Progenitor cell of endocrine pancreas (in vitro differentiated cells): Measurements from ENCODE around the gene FAM120B. TPM values are rescaled to one million over a fixed set of nuclear protein-coding genes. Genes with fewer than 3 reads are reported as not detected.
A peak's percentile ranks its signal among the peaks of the same experiment; 100 is the strongest.
"Not testable (repeated sequence)": the region's sequence is repeated elsewhere in the genome, so short reads cannot be mapped to it uniquely, and the experiment has no call there.

ENCODE experiments used
- DNase-seq: peaks from one replicate; pipeline ENCODE4 v3.0.0; 2021; ENCODE audit warnings: low spot score; ENCODE audit not compliant: unreplicated experiment
- H3K27ac Mint-ChIP-seq: 2 replicates; pipeline ENCODE4 v1.8.0; 2021; ENCODE audit warnings: mild to moderate bottlenecking, moderate library complexity, mixed read lengths
- H3K27me3 Mint-ChIP-seq: 2 replicates; pipeline ENCODE4 v1.8.0; 2021; ENCODE audit warnings: mixed read lengths
- H3K36me3 Mint-ChIP-seq: 2 replicates; pipeline ENCODE4 v1.8.0; 2022; ENCODE audit warnings: mixed read lengths; ENCODE audit not compliant: insufficient read depth
- H3K4me1 Mint-ChIP-seq: 2 replicates; pipeline ENCODE4 v1.8.0; 2021; ENCODE audit warnings: low read depth, mixed read lengths
- H3K4me3 Mint-ChIP-seq: 2 replicates; pipeline ENCODE4 v1.8.0; 2021; ENCODE audit warnings: low read depth, mild to moderate bottlenecking, moderate library complexity, mixed read lengths
- H3K9me3 Mint-ChIP-seq: 2 replicates; pipeline ENCODE4 v1.8.0; 2021; ENCODE audit warnings: low read depth, mixed read lengths
- CTCF ChIP-seq: fragments of 200-600 bp; sonication (generic); IDR thresholded peaks from one replicate; pipeline ENCODE4 v1.5.0; 2021; ENCODE audit warnings: antibody characterized with exemption, mild to moderate bottlenecking; ENCODE audit not compliant: unreplicated experiment
- total RNA-seq: library from RNA; stranded (reverse); gene quantifications from 2 replicates; pipeline ENCODE4 v1.2.1, GENCODE V29; 2021

FAM120B gene
- total RNA-seq, 1 donor from 2014 or later: 49.3 TPM

- Mint-ChIP-seq H3K27ac (no peak overlapping the region), H3K4me1 (peaks cover 29% of the 10 kb centered on the region), H3K27me3 (peaks cover 3% of the 10 kb centered on the region), H3K4me3 (no peak overlapping the region), H3K36me3 (no peaks in the 10 kb centered on the region), H3K9me3 (no peaks in the 10 kb centered on the region)
- no peak for TF ChIP-seq CTCF
- no peak for DNase-seq
Measured at GRCh38 chr6:170261643-170262488, 44.7 kb upstream of the FAM120B start.

- Mint-ChIP-seq H3K9me3 (no peaks in the 10 kb centered on the region), H3K4me3 (no peak overlapping the region), H3K27ac (no peak overlapping the region), H3K36me3 (no peaks in the 10 kb centered on the region), H3K27me3 (peaks cover 3% of the 10 kb centered on the region), H3K4me1 (peaks cover 29% of the 10 kb centered on the region)
- no peak for TF ChIP-seq CTCF
- no peak for DNase-seq
Measured at GRCh38 chr6:170262489-170263088, 44.0 kb upstream of the FAM120B start.

- Mint-ChIP-seq H3K27me3 (peaks cover 3% of the 10 kb centered on the region), H3K36me3 (no peaks in the 10 kb centered on the region), H3K27ac (peak overlapping the region; percentile 79), H3K4me3 (no peak overlapping the region), H3K9me3 (no peaks in the 10 kb centered on the region), H3K4me1 (peaks cover 37% of the 10 kb centered on the region)
- no peak for DNase-seq
- no peak for TF ChIP-seq CTCF
Measured at GRCh38 chr6:170263410-170263809, 43.1 kb upstream of the FAM120B start.

- Mint-ChIP-seq H3K27ac (peak overlapping the region; percentile 79), H3K36me3 (no peaks in the 10 kb centered on the region), H3K9me3 (no peaks in the 10 kb centered on the region), H3K27me3 (peaks cover 3% of the 10 kb centered on the region), H3K4me3 (no peak overlapping the region), H3K4me1 (peaks cover 41% of the 10 kb centered on the region)
- no peak for DNase-seq
- no peak for TF ChIP-seq CTCF
Measured at GRCh38 chr6:170264086-170264485, 42.5 kb upstream of the FAM120B start.

GRCh38 chr6:170264644-170265043, 41.9 kb upstream of the FAM120B start:
- Mint-ChIP-seq H3K4me1 (peaks cover 46% of the 10 kb centered on the region), H3K27ac (peak overlapping the region; percentile 54)
- not testable (repeated sequence) for H3K4me3 Mint-ChIP-seq, DNase-seq, H3K36me3 Mint-ChIP-seq, H3K9me3 Mint-ChIP-seq, H3K27me3 Mint-ChIP-seq
